Fibroblast of villous mesenchyme (primary cell): Measurements from ENCODE around the gene USP6NL. TPM values are rescaled to one million over a fixed set of nuclear protein-coding genes. Genes with fewer than 3 reads are reported as not detected.
"Not testable (repeated sequence)": the region's sequence is repeated elsewhere in the genome, so short reads cannot be mapped to it uniquely, and the experiment has no call there.

Experiments used
- DNase-seq: peaks from one replicate; pipeline ENCODE4 v3.0.0-alpha.2; 2010; ENCODE audit warnings: low read depth
- H3K4me3 ChIP-seq: 2 replicates; pipeline ENCODE4 v1.5.1; 2011; ENCODE audit warnings: low read depth, mild to moderate bottlenecking, low read length
- total RNA-seq: library from RNA; depleted of rRNA; stranded (reverse); fragments of >200 nt; gene quantifications from 2 replicates; pipeline ENCODE4 v1.2.3, GENCODE V29; 2012
- TF ChIP-seq, protein P1 (sequence below): IDR thresholded peaks from 2 replicates; pipeline ENCODE4 v1.5.1; 2012; ENCODE audit warnings: low read depth, mild to moderate bottlenecking, low read length; ENCODE audit not compliant: insufficient read depth

USP6NL gene
- total RNA-seq, 1 donor = 12.5 TPM

DNA sequence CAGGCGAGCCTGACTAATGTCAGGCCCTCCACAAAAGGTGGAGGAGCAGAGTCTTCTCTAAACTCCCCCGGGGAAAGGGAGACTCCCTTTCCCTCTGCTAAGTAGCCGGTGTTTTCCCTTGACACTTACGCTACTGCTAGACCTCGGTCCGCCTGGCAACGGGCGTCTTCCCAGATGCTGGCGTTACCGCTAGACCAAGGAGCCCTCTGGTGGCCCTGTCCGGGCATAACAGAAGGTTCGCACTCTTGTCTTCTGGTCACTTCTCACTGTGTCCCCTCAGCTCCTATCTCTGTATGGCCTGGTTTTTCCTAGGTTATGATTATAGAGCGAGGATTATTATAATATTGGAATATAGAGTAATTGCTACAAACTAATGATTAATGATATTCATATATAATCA, 116.5 kb downstream of the USP6NL start:
- H3K4me3 ChIP-seq, DNase-seq: not testable (repeated sequence)
- TF ChIP-seq, protein P1, sequence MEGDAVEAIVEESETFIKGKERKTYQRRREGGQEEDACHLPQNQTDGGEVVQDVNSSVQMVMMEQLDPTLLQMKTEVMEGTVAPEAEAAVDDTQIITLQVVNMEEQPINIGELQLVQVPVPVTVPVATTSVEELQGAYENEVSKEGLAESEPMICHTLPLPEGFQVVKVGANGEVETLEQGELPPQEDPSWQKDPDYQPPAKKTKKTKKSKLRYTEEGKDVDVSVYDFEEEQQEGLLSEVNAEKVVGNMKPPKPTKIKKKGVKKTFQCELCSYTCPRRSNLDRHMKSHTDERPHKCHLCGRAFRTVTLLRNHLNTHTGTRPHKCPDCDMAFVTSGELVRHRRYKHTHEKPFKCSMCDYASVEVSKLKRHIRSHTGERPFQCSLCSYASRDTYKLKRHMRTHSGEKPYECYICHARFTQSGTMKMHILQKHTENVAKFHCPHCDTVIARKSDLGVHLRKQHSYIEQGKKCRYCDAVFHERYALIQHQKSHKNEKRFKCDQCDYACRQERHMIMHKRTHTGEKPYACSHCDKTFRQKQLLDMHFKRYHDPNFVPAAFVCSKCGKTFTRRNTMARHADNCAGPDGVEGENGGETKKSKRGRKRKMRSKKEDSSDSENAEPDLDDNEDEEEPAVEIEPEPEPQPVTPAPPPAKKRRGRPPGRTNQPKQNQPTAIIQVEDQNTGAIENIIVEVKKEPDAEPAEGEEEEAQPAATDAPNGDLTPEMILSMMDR = peak; percentile 49

DNA sequence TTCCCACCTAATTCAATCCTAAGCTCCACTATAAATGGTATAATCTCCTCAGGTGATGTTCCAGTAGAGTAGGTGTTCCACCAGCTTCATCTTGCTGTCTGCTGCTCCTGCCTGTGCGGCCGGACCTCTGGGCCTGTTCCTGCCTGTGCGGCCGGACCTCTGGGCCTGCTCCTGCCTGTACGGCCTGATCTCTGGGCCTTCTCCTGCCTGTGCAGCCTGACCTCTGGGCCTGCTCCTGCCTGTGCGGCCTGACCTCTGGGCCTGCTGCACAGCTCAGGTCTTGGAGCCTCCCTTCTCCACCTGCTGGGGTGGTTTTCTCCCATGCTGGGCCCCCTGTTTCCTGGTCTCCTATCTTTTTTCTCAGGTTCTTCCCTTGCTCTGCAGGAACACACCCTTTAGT, 117.8 kb downstream of the USP6NL start:
- no peak overlapping the region for H3K4me3 ChIP-seq
- TF ChIP-seq, protein P1 = no peak
- DNase-seq = no peak

DNA sequence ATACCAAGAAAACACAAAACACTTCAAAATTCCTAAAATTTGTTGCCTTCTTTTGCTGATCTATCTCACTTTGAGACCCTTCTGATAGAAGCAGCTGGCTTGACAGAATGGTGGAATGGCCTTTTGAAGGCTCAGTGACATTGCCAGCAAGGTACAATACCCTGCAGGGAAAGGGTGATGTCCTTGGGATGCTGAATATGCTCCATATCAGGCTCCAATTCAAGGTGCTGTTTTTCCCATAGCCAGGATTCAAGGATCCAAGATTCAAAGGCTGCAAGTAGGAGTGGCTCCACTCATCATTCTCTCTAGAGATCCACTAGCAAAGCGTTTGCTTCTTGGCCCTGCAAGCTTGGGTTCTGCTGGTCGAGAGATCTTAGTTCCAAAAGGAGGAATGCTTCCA, 120.4 kb downstream of the USP6NL start:
- DNase-seq = no peak
- no peak overlapping the region for H3K4me3 ChIP-seq
- TF ChIP-seq, protein P1 = no peak

DNA sequence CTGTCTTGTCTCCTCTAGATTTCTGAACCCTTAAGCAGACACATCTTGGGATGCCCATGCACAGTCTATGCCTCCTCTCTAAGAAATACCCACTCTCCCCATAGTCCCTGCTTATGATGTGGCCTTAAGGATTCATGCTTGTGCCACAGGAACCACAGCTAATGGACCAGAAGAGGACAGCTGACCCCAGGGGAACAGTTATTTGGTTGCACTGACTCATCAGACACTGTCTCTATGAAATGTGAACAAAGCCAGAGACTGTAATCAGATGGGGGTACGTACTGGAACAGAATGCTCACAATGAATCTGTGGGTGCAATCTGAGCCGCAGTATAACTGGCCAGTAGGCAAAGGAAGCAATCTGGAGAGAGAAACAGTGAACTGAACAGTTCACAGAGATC, 121.9 kb downstream of the USP6NL start:
- H3K4me3 ChIP-seq = no peak overlapping the region
- TF ChIP-seq, protein P1 = no peak

DNA sequence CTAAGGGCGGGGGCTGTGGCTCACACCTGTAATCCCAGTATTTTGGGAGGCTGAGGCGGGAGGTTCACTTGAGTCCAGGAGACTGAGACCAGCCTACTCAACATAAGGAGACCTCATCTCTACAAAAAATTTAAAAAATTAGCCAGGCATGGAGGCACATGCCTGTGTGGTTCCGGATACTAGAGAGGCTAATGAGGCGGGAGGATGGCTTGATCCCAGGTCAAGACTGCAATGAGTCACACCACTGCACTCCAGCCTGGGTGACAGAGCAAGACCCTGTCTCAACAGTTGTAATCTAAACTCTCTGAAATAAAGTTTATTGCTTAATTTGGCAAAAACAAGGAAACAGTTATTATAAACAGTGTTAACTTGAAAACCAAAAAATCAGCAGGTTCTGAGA, 123.3 kb downstream of the USP6NL start:
- no peak overlapping the region for H3K4me3 ChIP-seq
- peak; percentile 19 for DNase-seq
- TF ChIP-seq, protein P1 = no peak

More for the DNA sequence above, 121.9 kb downstream of the USP6NL start:
- DNase-seq = no peak

DNA sequence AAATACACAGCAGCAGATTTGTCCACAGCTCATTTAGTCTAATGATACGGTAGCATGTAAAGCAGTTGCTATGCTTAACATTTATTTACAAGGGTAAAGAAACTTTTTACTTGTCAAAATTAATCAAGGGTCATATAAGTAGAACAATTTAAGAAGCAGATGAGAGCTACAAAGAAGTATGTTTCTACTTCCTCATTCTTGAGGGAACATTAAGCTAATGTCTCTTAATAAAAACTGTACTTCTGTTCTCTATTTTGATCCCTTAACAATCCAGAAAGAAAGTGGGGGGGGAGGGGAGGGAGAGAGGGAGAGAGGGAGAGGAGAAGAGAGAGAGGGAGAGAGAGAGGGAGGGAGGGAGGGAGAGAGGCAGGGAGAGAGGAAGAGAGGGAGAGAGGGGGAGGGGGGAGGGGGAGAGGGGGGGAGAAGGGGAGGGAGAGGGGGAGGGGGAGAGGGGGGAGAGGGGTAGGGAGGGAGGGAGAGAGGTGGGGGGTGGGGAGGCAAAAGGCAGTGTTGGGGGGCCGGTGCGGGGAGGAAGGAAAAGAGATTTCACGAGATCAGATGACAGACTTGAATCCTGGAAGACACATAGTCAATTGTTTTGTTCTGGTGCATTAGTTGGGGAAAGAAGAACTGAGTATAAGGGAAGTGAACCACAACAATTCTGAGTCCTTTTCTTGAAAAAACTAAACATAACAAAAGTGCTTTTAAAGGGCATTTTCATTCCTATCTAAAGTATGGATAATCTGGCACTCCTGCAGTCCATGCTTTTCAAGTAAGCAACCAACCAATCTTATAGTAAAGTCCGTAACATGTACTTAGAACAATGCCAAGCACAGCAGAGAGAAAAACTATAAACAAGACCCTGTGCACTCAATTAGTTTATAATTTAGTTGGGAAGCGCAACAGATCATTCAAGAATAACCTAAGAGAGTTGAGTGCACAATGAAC, 128.0 kb downstream of the USP6NL start:
- DNase-seq = no peak
- TF ChIP-seq, protein P1 = no peak
- no peak overlapping the region for H3K4me3 ChIP-seq
